ENCODE data around the gene TSC22D2. TPM values are rescaled to one million over a fixed set of nuclear protein-coding genes. Genes with fewer than 3 reads are reported as not detected.

Gene TSC22D2
- total RNA-seq, 1 experiment from 2014 or later = 43.1 TPM

DNA sequence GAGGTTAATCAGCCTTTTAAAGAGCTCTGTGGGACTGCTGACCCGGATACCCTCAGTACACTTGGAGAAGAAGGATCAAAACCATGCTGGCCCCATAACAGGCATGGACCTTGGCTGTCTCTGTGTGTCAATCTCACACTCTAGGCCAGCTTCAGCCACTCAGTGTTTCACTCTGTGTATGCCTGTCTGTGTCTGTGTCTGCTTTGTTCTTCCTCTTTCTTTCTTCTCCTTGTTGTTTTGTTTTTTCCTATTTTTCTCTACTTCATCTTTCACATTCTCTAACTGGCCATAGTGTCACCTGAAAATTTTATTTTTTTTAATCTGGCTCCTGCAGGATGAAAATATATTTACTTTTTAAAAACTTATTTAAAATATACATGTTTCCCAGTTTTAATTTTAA is 87.1 kb downstream of the TSC22D2 start:
- Histone ChIP-seq H3K4me1 (ENCODE audit: control insufficient read depth, insufficient read depth, low read length) (peaks cover 18% of the 10 kb centered on the region), H3K4me3 (ENCODE audit: low read depth in 2 of 2, low read length in 2 of 2) (no peak overlapping the region), H3K36me3 (ENCODE audit: control insufficient read depth, insufficient read depth, low read length) (no peaks in the 10 kb centered on the region), H3K27me3 (ENCODE audit: control insufficient read depth, insufficient read depth, low read length) (no peaks in the 10 kb centered on the region), H3K9me3 (ENCODE audit: control insufficient read depth, insufficient read depth, low read depth, low read length) (no peaks in the 10 kb centered on the region), H3K27ac (ENCODE audit: low read length) (peak overlapping the region; percentile 71)
- no TSS peak for BruUV-seq (replicated peaks)
- DNase-seq (ENCODE audit: low read depth, low spot score) = no peak
- TF ChIP-seq POLR2AphosphoS5 (IDR thresholded peaks at IDR 0.05; ENCODE audit: low read depth, low read length) (no peak), SIN3A (IDR thresholded peaks at IDR 0.05; ENCODE audit: borderline replicate concordance, insufficient read depth, low read depth, low read length) (no peak), TCF7L2 (IDR thresholded peaks at IDR 0.05; ENCODE audit: low read depth, low read length) (no peak)
- TF ChIP-seq, protein P1, sequence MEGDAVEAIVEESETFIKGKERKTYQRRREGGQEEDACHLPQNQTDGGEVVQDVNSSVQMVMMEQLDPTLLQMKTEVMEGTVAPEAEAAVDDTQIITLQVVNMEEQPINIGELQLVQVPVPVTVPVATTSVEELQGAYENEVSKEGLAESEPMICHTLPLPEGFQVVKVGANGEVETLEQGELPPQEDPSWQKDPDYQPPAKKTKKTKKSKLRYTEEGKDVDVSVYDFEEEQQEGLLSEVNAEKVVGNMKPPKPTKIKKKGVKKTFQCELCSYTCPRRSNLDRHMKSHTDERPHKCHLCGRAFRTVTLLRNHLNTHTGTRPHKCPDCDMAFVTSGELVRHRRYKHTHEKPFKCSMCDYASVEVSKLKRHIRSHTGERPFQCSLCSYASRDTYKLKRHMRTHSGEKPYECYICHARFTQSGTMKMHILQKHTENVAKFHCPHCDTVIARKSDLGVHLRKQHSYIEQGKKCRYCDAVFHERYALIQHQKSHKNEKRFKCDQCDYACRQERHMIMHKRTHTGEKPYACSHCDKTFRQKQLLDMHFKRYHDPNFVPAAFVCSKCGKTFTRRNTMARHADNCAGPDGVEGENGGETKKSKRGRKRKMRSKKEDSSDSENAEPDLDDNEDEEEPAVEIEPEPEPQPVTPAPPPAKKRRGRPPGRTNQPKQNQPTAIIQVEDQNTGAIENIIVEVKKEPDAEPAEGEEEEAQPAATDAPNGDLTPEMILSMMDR (IDR thresholded peaks at IDR 0.05) = no peak
- TF ChIP-seq, protein P2, sequence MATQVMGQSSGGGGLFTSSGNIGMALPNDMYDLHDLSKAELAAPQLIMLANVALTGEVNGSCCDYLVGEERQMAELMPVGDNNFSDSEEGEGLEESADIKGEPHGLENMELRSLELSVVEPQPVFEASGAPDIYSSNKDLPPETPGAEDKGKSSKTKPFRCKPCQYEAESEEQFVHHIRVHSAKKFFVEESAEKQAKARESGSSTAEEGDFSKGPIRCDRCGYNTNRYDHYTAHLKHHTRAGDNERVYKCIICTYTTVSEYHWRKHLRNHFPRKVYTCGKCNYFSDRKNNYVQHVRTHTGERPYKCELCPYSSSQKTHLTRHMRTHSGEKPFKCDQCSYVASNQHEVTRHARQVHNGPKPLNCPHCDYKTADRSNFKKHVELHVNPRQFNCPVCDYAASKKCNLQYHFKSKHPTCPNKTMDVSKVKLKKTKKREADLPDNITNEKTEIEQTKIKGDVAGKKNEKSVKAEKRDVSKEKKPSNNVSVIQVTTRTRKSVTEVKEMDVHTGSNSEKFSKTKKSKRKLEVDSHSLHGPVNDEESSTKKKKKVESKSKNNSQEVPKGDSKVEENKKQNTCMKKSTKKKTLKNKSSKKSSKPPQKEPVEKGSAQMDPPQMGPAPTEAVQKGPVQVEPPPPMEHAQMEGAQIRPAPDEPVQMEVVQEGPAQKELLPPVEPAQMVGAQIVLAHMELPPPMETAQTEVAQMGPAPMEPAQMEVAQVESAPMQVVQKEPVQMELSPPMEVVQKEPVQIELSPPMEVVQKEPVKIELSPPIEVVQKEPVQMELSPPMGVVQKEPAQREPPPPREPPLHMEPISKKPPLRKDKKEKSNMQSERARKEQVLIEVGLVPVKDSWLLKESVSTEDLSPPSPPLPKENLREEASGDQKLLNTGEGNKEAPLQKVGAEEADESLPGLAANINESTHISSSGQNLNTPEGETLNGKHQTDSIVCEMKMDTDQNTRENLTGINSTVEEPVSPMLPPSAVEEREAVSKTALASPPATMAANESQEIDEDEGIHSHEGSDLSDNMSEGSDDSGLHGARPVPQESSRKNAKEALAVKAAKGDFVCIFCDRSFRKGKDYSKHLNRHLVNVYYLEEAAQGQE (IDR thresholded peaks at IDR 0.05; ENCODE audit: insufficient read depth in 1 of 2, low read depth in 2 of 2, low read length in 1 of 2) = no peak
- peak; percentile 77 for ATAC-seq
- intact Hi-C loops (cut with micrococcal nuclease; ENCODE audit: unreplicated experiment) (loop anchor here (1.0 to 5.0 kb wide), 4 partner anchors 84 to 268 kb away; no protein-coding TSS in a partner anchor), in situ Hi-C loops (cut with HindIII; ENCODE audit: low pct_unique_long_range_greater_than_20kb, low sequenced_read_pairs) (no loop called here)
- CTCF ChIA-PET = interaction anchor here (0.6 to 2.4 kb wide), 10 partner anchors 19 to 267 kb away, joined by 3 to 10 read pairs (median 4); partner anchors contain the start of gene TSC22D2
- POLR2A ChIA-PET = interaction anchor here (0.5 kb wide), 1 partner anchor 527 kb away, joined by 5 read pairs; no protein-coding TSS in a partner anchor

DNA sequence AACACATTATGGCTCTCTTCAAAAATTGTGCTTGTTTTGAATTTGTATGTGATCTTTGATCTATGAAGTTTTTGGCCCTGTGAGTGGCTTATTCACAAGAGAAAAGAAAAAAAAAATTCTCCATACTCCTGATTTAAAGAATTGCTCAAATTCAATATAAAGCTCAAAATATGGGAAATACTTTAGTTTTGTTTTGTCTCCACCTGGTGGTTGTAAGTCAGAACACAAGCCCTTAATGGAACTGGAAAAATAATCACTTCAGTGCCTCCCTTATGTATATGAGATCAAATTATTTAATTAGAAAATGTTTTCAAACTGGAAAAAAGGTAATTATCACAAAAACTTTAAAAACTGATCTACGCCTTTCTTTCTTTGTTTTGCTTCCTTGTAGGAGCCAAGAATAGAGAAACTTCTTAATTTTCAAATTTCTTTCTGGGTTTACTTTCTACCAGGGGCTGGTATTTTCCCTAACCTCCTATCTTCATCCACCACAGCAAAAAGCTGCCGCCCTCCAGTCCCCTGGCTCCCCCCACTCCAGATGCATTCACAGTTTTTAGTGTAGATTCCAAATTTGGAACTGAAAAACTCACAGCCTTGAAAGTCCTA is 87.6 kb downstream of the TSC22D2 start:
- ATAC-seq = peak; percentile 39; the same call in 1 of the 2 replicates
- peak overlapping the region; percentile 71; the same call in 1 of the 2 replicates for H3K27ac ChIP-seq (ENCODE audit: low read length)

More for the DNA sequence above, 87.6 kb downstream of the TSC22D2 start:
- no peaks in the 10 kb centered on the region for H3K27me3 ChIP-seq (ENCODE audit: control insufficient read depth, insufficient read depth, low read length)
- no peak overlapping the region for H3K4me3 ChIP-seq (ENCODE audit: low read depth in 2 of 2, low read length in 2 of 2)
- in situ Hi-C loops (cut with HindIII; ENCODE audit: low pct_unique_long_range_greater_than_20kb, low sequenced_read_pairs) (no loop called here), intact Hi-C loops (cut with micrococcal nuclease; ENCODE audit: unreplicated experiment) (loop anchor here (1.0 to 5.0 kb wide), 4 partner anchors 84 to 269 kb away; no protein-coding TSS in a partner anchor)
- peaks cover 18% of the 10 kb centered on the region for H3K4me1 ChIP-seq (ENCODE audit: control insufficient read depth, insufficient read depth, low read length)
- DNase-seq (ENCODE audit: low read depth, low spot score) = peak; percentile 61
- POLR2A ChIA-PET = interaction anchor here (0.5 to 0.6 kb wide), 2 partner anchors 88 to 527 kb away, joined by 3 to 5 read pairs; no protein-coding TSS in a partner anchor
- CTCF ChIA-PET = interaction anchor here (0.6 to 2.4 kb wide), 13 partner anchors 9 to 277 kb away, joined by 3 to 10 read pairs (median 4); partner anchors contain the start of gene TSC22D2
- BruUV-seq (replicated peaks) = no TSS peak
- TF ChIP-seq, protein P2 (IDR thresholded peaks at IDR 0.05; ENCODE audit: insufficient read depth in 1 of 2, low read depth in 2 of 2, low read length in 1 of 2) = no peak
- TF ChIP-seq, protein P1 (IDR thresholded peaks at IDR 0.05) = peak; percentile 76
- H3K36me3 ChIP-seq (ENCODE audit: control insufficient read depth, insufficient read depth, low read length) = no peaks in the 10 kb centered on the region
- H3K9me3 ChIP-seq (ENCODE audit: control insufficient read depth, insufficient read depth, low read depth, low read length) = no peaks in the 10 kb centered on the region
